ENCODE results near the gene EFNA3. TPM values are rescaled to one million over a fixed set of nuclear protein-coding genes. Genes with fewer than 3 reads are reported as not detected.

EFNA3 gene
- polyA plus RNA-seq, 1 donor (not counting 4 experiments of a cell fraction or from before 2014, with no cell fraction given): 4.4 TPM

- DNase-seq (ENCODE audit: low read depth, low spot score) (no peak), FAIRE-seq (no peak)
- no peaks in the 10 kb centered on the region for H3K79me2 ChIP-seq (ENCODE audit: control insufficient read depth, insufficient read depth, low read length)
- peaks cover 3% of the 10 kb centered on the region for H3K9me1 ChIP-seq (ENCODE audit: control insufficient read depth, extremely low read depth, insufficient read depth, low read length)
- no peak overlapping the region for H3K27ac ChIP-seq (ENCODE audit: control insufficient read depth, insufficient read depth, low read length)
- H3K9me3 ChIP-seq (ENCODE audit: control insufficient read depth, low read depth, low read length): no peaks in the 10 kb centered on the region
- no peaks in the 10 kb centered on the region for H3K27me3 ChIP-seq (ENCODE audit: control insufficient read depth, extremely low read depth, insufficient read depth, low read length)
- no peak overlapping the region for H2AFZ ChIP-seq (ENCODE audit: control insufficient read depth, low read length)
- no peak overlapping the region for H3K9ac ChIP-seq (ENCODE audit: control insufficient read depth, extremely low read depth, insufficient read depth, low read length)
- H3K36me3 ChIP-seq (ENCODE audit: control insufficient read depth in 2 of 2, extremely low read depth in 1 of 2, insufficient read depth in 2 of 2, low read length in 2 of 2): no peaks in the 10 kb centered on the region
- no peak overlapping the region for H3K4me3 ChIP-seq (ENCODE audit: control insufficient read depth in 2 of 3, extremely low read depth in 1 of 3, insufficient read depth in 2 of 3, low read depth in 1 of 3, low read length in 3 of 3)
- H3K4me1 ChIP-seq (ENCODE audit: control insufficient read depth, extremely low read depth, insufficient read depth, low read length): peaks cover 30% of the 10 kb centered on the region
- H3K4me2 ChIP-seq (ENCODE audit: control insufficient read depth, extremely low read depth, insufficient read depth, low read depth, low read length): no peak overlapping the region
- TF ChIP-seq CTCF (optimal IDR thresholded peaks at IDR 0.05 in 1 of 3, IDR thresholded peaks at IDR 0.05 in 1 of 3, conservative IDR thresholded peaks at IDR 0.05 in 1 of 3; ENCODE audit: extremely low read depth in 1 of 3, insufficient read depth in 2 of 3, low read length in 3 of 3) (no peak), EZH2 (IDR thresholded peaks at IDR 0.05; ENCODE audit: low read length) (no peak)
- no peaks in the 10 kb centered on the region for H4K20me1 ChIP-seq (ENCODE audit: control insufficient read depth, extremely low read depth, insufficient read depth, low read length)
- dilution Hi-C loops (cut with MboI; ENCODE audit: extremely low pct_ligation_motif_present, low sequenced_read_pairs): no loop called here
Measured at GRCh38 chr1:155040358-155041093, 38.1 kb upstream of the EFNA3 start.

- Histone ChIP-seq H3K79me2 (ENCODE audit: control insufficient read depth, insufficient read depth, low read length) (no peaks in the 10 kb centered on the region), H3K36me3 (ENCODE audit: control insufficient read depth in 2 of 2, extremely low read depth in 1 of 2, insufficient read depth in 2 of 2, low read length in 2 of 2) (no peaks in the 10 kb centered on the region), H3K4me1 (ENCODE audit: control insufficient read depth, extremely low read depth, insufficient read depth, low read length) (peaks cover 31% of the 10 kb centered on the region), H2AFZ (ENCODE audit: control insufficient read depth, low read length) (no peak overlapping the region), H3K27me3 (ENCODE audit: control insufficient read depth, extremely low read depth, insufficient read depth, low read length) (no peaks in the 10 kb centered on the region), H3K4me2 (ENCODE audit: control insufficient read depth, extremely low read depth, insufficient read depth, low read depth, low read length) (no peak overlapping the region), H3K27ac (ENCODE audit: control insufficient read depth, insufficient read depth, low read length) (no peak overlapping the region), H3K4me3 (ENCODE audit: control insufficient read depth in 2 of 3, extremely low read depth in 1 of 3, insufficient read depth in 2 of 3, low read depth in 1 of 3, low read length in 3 of 3) (no peak overlapping the region), H3K9me3 (ENCODE audit: control insufficient read depth, low read depth, low read length) (no peaks in the 10 kb centered on the region), H3K9me1 (ENCODE audit: control insufficient read depth, extremely low read depth, insufficient read depth, low read length) (peaks cover 3% of the 10 kb centered on the region), H4K20me1 (ENCODE audit: control insufficient read depth, extremely low read depth, insufficient read depth, low read length) (no peaks in the 10 kb centered on the region), H3K9ac (ENCODE audit: control insufficient read depth, extremely low read depth, insufficient read depth, low read length) (no peak overlapping the region)
- no peak for TF ChIP-seq EZH2 (IDR thresholded peaks at IDR 0.05; ENCODE audit: low read length)
- TF ChIP-seq CTCF (optimal IDR thresholded peaks at IDR 0.05 in 1 of 3, IDR thresholded peaks at IDR 0.05 in 1 of 3, conservative IDR thresholded peaks at IDR 0.05 in 1 of 3; ENCODE audit: extremely low read depth in 1 of 3, insufficient read depth in 2 of 3, low read length in 3 of 3): no peak
- DNase-seq (ENCODE audit: low read depth, low spot score) (no peak), FAIRE-seq (no peak)
- dilution Hi-C loops (cut with MboI; ENCODE audit: extremely low pct_ligation_motif_present, low sequenced_read_pairs): no loop called here
Measured at GRCh38 chr1:155042789-155043188, 35.8 kb upstream of the EFNA3 start.

All from keratinocyte (primary cell).